ENCODE measurements around the gene CCDC183.
"Not testable (repeated sequence)": the region's sequence is repeated elsewhere in the genome, so short reads cannot be mapped to it uniquely, and the experiment has no call there.

CCDC183 gene

GRCh38 chr9:136796238-136796774 lies at the start of gene CCDC183:
CCDC183 (plus strand) TSS chr9:136796338; CDS start chr9:136796398, 60 bp downstream.
- DNase-seq: no peak

GRCh38 chr9:136746621-136747020 lies 49.5 kb upstream of the CCDC183 start:
- no peak for DNase-seq

GRCh38 chr9:136747161-136748060 lies 48.7 kb upstream of the CCDC183 start:
- DNase-seq: no peak

GRCh38 chr9:136748201-136748600 lies 47.9 kb upstream of the CCDC183 start, which contains the start of gene LCN6:
LCN6 (minus strand) TSS chr9:136748525; CDS start chr9:136748483, 42 bp downstream.
- DNase-seq: no peak

- no peak for DNase-seq
These were observed 47.2 kb upstream of the CCDC183 start for GRCh38 chr9:136748666-136749611.

GRCh38 chr9:136750526-136750925 lies 45.6 kb upstream of the CCDC183 start:
- no peak for DNase-seq

GRCh38 chr9:136751244-136751643 lies 44.9 kb upstream of the CCDC183 start:
- DNase-seq: no peak

GRCh38 chr9:136751814-136752213 lies 44.3 kb upstream of the CCDC183 start:
- DNase-seq: no peak

- no peak for DNase-seq
These were observed 42.6 kb upstream of the CCDC183 start for GRCh38 chr9:136753371-136754058.

- DNase-seq: no peak
These were observed 42.0 kb upstream of the CCDC183 start for GRCh38 chr9:136754059-136754572.

GRCh38 chr9:136754626-136755301 lies 41.4 kb upstream of the CCDC183 start:
- DNase-seq: peak; percentile 70

- DNase-seq: not testable (repeated sequence)
These were observed 40.6 kb upstream of the CCDC183 start for GRCh38 chr9:136755302-136756133.

- no peak for DNase-seq
These were observed 40.1 kb upstream of the CCDC183 start for GRCh38 chr9:136756134-136756438.

GRCh38 chr9:136756836-136757235 lies 39.3 kb upstream of the CCDC183 start:
- DNase-seq: no peak

- no peak for DNase-seq
These were observed 38.8 kb upstream of the CCDC183 start for GRCh38 chr9:136757328-136757727.

- DNase-seq: no peak
These were observed 38.4 kb upstream of the CCDC183 start for GRCh38 chr9:136757751-136758140.

- DNase-seq: peak; percentile 37
These were observed 37.1 kb upstream of the CCDC183 start for GRCh38 chr9:136759001-136759400.

- peak; percentile 49 for DNase-seq
These were observed 36.5 kb upstream of the CCDC183 start for GRCh38 chr9:136759436-136760325.

- peak; percentile 50 for DNase-seq
These were observed 35.7 kb upstream of the CCDC183 start for GRCh38 chr9:136760424-136760823.
